Measurements from ENCODE around the gene RPS27L.

Gene RPS27L

DNA sequence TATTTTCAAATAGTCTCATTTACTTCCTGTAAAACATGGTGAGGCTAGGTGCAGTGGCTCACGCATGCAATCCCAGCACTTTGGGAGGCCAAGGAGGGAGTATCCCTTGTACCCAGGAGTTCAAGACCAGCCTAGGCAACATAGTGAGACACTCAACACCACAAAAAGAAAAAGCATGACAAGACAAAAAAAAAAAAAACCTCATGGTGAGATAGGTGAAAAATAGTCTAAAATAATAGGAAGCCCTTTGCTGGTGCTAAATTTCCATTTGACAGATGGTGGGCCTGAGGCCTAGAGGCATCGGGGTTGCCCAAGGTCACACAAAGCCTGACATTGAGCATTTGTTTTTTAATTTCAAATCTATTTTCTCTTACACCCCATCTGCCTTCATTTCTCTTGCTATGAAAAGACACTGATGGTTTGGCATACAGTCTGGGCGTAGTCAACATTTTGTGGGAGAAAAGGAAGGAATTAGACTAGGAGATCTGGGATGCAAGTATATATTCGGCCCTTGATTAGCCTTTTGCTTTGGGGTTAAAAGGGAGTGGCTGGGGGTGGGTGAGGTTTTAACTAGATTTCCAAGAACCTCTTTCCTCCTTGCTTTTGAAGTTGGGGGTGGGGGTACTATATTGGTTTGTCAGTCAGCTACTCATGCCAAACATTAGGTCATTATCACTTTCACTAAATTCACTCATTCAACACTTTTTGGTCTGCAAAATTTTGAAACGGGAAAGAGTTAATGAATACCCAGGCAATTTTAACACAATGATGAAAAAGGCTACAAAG, 43.4 kb upstream of the RPS27L start:
- Histone ChIP-seq H3K4me1 (ENCODE audit: insufficient read depth, poor library complexity, severe bottlenecking) (peaks cover 14% of the 10 kb centered on the region), H3K27me3 (ENCODE audit: insufficient read depth, poor library complexity, severe bottlenecking) (no peaks in the 10 kb centered on the region), H3K36me3 (ENCODE audit: low read depth) (no peaks in the 10 kb centered on the region), H3K4me3 (ENCODE audit: severe bottlenecking) (no peak overlapping the region), H3K27ac (ENCODE audit: poor library complexity, severe bottlenecking) (no peak overlapping the region), H3K9me3 (ENCODE audit: severe bottlenecking) (no peaks in the 10 kb centered on the region)
- DNase-seq (ENCODE audit: low spot score) (no peak), ATAC-seq (ENCODE audit: low read depth) (no peak)
- no peak for TF ChIP-seq CTCF (IDR thresholded peaks at IDR 0.05; ENCODE audit: poor library complexity, severe bottlenecking)

DNA sequence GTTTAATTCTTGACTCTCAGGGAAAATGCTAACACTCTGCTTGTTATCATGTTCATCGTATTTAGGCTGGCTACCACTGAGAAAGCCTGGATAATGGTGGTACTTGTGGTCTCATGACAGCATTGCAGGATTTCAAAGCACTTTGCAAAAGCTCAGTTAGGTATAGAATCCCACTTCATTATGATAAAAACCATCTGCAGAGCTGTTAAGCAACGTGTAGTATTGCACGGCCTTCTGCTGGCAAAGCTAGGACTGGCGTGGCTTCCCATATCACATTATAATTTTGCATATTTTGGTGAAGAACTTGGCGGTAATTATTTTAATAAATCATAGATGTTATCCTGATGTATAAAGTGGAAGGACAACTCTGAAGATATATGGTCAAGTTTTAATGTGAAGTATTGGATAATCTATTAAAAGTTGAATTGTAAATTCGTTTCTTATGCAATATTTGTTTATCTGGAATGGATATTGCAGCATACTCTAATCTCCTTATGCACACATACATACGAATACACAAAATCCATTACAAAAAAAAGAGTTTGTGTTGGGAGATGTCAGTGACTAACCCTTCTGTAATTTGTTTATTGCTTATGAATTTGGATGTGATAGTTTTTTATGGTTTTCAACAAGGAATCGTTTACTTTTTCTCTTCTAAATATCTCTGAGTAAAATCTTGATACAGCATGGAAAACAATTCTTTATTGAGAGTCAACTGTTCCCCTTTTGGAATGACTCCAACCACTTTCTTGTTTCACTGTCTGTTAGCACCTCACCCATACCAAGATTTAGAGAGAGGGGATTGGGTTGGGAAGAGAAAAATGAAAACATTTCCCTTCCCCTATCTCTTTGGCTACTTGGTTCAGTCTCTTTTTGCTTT, 41.3 kb upstream of the RPS27L start:
- H3K4me1 ChIP-seq (ENCODE audit: insufficient read depth, poor library complexity, severe bottlenecking), result peaks cover 21% of the 10 kb centered on the region
- no peaks in the 10 kb centered on the region for H3K27me3 ChIP-seq (ENCODE audit: insufficient read depth, poor library complexity, severe bottlenecking)
- ATAC-seq (ENCODE audit: low read depth) (no peak), DNase-seq (ENCODE audit: low spot score) (no peak)
- no peaks in the 10 kb centered on the region for H3K9me3 ChIP-seq (ENCODE audit: severe bottlenecking)
- no peaks in the 10 kb centered on the region for H3K36me3 ChIP-seq (ENCODE audit: low read depth)
- no peak for TF ChIP-seq CTCF (IDR thresholded peaks at IDR 0.05; ENCODE audit: poor library complexity, severe bottlenecking)
- H3K27ac ChIP-seq (ENCODE audit: poor library complexity, severe bottlenecking), result no peak overlapping the region
- no peak overlapping the region for H3K4me3 ChIP-seq (ENCODE audit: severe bottlenecking)

DNA sequence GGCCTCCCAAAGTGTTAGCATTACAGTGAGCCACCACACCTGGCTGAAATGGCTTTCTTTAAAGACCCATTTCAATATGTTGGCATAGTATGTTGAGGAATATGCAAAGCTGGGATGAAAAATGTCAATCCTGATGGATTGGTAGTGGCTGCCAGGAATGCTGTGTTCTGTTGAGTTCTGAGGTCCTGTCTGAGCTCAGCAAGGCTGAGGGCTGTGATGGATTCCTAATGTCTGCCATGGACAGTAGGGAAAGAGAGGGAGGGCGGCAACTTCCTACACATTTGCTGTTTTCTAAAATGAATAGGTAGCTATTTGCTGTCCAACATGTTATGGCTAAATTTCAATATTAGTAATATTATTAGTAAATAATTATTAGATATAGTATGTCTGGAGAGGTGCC, 40.3 kb upstream of the RPS27L start:
- H3K27me3 ChIP-seq (ENCODE audit: insufficient read depth, poor library complexity, severe bottlenecking), result no peaks in the 10 kb centered on the region
- TF ChIP-seq CTCF (IDR thresholded peaks at IDR 0.05; ENCODE audit: poor library complexity, severe bottlenecking), result no peak
- ATAC-seq (ENCODE audit: low read depth) (no peak), DNase-seq (ENCODE audit: low spot score) (no peak)
- no peak overlapping the region for H3K27ac ChIP-seq (ENCODE audit: poor library complexity, severe bottlenecking)
- peaks cover 22% of the 10 kb centered on the region for H3K4me1 ChIP-seq (ENCODE audit: insufficient read depth, poor library complexity, severe bottlenecking)
- no peak overlapping the region for H3K4me3 ChIP-seq (ENCODE audit: severe bottlenecking)
- no peaks in the 10 kb centered on the region for H3K36me3 ChIP-seq (ENCODE audit: low read depth)
- H3K9me3 ChIP-seq (ENCODE audit: severe bottlenecking), result no peaks in the 10 kb centered on the region

- TF ChIP-seq CTCF (IDR thresholded peaks at IDR 0.05; ENCODE audit: poor library complexity, severe bottlenecking), result no peak
- Histone ChIP-seq H3K36me3 (ENCODE audit: low read depth) (no peaks in the 10 kb centered on the region), H3K27ac (ENCODE audit: poor library complexity, severe bottlenecking) (no peak overlapping the region), H3K4me1 (ENCODE audit: insufficient read depth, poor library complexity, severe bottlenecking) (peaks cover 22% of the 10 kb centered on the region), H3K4me3 (ENCODE audit: severe bottlenecking) (no peak overlapping the region), H3K9me3 (ENCODE audit: severe bottlenecking) (no peaks in the 10 kb centered on the region), H3K27me3 (ENCODE audit: insufficient read depth, poor library complexity, severe bottlenecking) (no peaks in the 10 kb centered on the region)
- ATAC-seq (ENCODE audit: low read depth) (no peak), DNase-seq (ENCODE audit: low spot score) (no peak)
These were observed 39.6 kb upstream of the RPS27L start for GRCh38 chr15:63196842-63197241.

Data from RWPE2 (cell line).